GM12874 (cell line): ENCODE results near the gene DCTN3.

Experiments
- CTCF ChIP-seq: IDR thresholded peaks from 2 replicates; pipeline ENCODE4 v1.5.1; 2011; ENCODE audit warnings: low read depth, mild to moderate bottlenecking, control low read depth, low read length, moderate library complexity; ENCODE audit not compliant: insufficient read depth

Gene DCTN3

DNA sequence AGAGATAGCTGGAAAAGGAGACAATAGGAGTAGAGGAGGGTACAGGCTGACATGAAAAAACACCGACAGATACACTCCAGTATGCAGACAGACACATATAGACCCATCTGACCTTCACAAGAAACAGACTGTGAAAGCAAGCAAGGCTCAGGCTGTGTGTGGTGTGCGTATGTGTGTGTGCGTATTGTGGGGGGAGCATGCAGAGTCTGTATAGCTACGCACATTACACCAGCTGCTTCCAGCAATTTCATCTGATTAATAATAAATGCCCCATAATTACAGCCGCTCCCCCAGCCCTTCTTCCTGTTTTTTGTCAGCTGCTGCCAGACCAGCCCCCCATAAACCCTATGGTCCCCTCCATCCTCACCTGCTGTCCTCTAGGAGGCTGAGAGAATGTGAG, 37.5 kb downstream of the DCTN3 start:
- TF ChIP-seq CTCF = no peak

GRCh38 chr9:34581318-34581717, 39.0 kb downstream of the DCTN3 start:
- TF ChIP-seq CTCF = no peak

- TF ChIP-seq CTCF = no peak
Observed at GRCh38 chr9:34580358-34580757, 39.9 kb downstream of the DCTN3 start.

- TF ChIP-seq CTCF = no peak
Observed at GRCh38 chr9:34579808-34580163, 40.5 kb downstream of the DCTN3 start.

DNA sequence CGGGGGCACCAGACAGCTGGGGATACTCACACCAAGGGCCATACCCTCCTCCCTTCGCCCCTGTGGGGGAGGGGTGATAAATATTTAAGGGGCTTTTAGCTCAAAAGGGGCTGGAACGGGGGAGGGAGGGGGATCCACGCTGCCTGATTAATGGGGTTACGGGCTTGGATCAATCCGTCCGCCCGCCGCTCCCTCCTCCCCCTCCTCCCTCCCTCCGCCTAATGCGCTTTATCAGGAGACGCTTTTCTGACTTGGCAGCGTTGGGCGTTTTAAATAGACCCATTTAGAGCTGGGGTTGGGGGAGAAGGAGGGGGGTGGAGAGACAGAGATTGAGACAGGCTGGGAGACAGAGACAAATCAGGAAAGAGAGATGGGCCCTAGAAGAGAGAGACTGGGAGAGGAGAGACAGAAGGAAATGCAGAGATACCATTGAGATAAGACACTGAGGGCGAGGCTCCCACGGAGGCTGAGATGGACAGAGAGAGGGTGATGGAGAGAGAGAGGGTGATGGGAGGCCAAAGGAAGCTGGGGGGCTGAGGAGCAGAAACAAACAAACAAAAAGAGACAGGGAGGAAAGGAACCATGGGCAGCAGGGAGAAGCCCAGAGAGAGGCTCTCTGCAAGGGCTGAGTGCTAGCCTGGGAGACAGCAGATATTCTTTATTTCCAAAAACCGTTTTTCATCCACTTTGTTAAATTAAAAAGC, 41.0 kb downstream of the DCTN3 start:
- no peak for TF ChIP-seq CTCF

GRCh38 chr9:34578241-34579103, 41.8 kb downstream of the DCTN3 start:
- no peak for TF ChIP-seq CTCF

- no peak for TF ChIP-seq CTCF
Observed at GRCh38 chr9:34577400-34578240, 42.7 kb downstream of the DCTN3 start.
